SK-N-SH (cell line): ENCODE data around the gene SNX33.
"Not testable (repeated sequence)": the region's sequence is repeated elsewhere in the genome, so short reads cannot be mapped to it uniquely, and the experiment has no call there.

Source experiments
- CTCF ChIP-seq: fragments of 200-600 bp; sonication (generic); IDR thresholded peaks from 2 replicates; pipeline ENCODE4 v1.6.1; 2017; ENCODE audit warnings: antibody characterized with exemption, mild to moderate bottlenecking, moderate library complexity
- FOXJ3 ChIP-seq: sonication (generic); formaldehyde crosslinking; IDR thresholded peaks from 2 replicates; pipeline ENCODE4 v1.5.1; 2020; ENCODE audit warnings: mild to moderate bottlenecking, missing genetic modification reagents
- GABPA ChIP-seq: IDR thresholded peaks from 2 replicates; pipeline ENCODE4 v1.4.0; 2012; ENCODE audit warnings: low read depth, mild to moderate bottlenecking
- POLR2AphosphoS5 ChIP-seq: IDR thresholded peaks from 2 replicates; pipeline ENCODE4 v1.6.1; 2012; ENCODE audit warnings: low read depth, low read length
- RAD21 ChIP-seq: IDR thresholded peaks from 2 replicates; pipeline ENCODE4 v1.6.1; 2012; ENCODE audit warnings: mild to moderate bottlenecking, low read length
- SMC3 ChIP-seq: IDR thresholded peaks from 2 replicates; pipeline ENCODE4 v1.6.1; 2012; ENCODE audit warnings: low read depth, low read length, improper control_type of control experiment

GRCh38 chr15:75697974-75698747 lies 50.4 kb downstream of the SNX33 start:
- not testable (repeated sequence) for TF ChIP-seq CTCF; SMC3; POLR2AphosphoS5; FOXJ3 (CRISPR knock-in tag); RAD21; GABPA
